ENCODE results near the gene HSBP1L1. TPM values are rescaled to one million over a fixed set of nuclear protein-coding genes. Genes with fewer than 3 reads are reported as not detected.

Gene HSBP1L1
- total RNA-seq, 2 experiments from 2014 or later = 42.6 to 42.7 TPM

- no peaks in the 10 kb centered on the region for H3K27me3 ChIP-seq (ENCODE audit: control insufficient read depth in 1 of 2, insufficient read depth in 2 of 2, low read length in 2 of 2)
- Mint-ChIP-seq H3K4me1 (ENCODE audit: low read depth) (peaks cover 5% of the 10 kb centered on the region), H3K4me3 (no peak overlapping the region), H3K27ac (no peak overlapping the region), H3K36me3 (ENCODE audit: low read depth) (peaks cover 92% of the 10 kb centered on the region), H3K27me3 (no peaks in the 10 kb centered on the region), H3K9me3 (peaks cover 25% of the 10 kb centered on the region)
- no peak overlapping the region for H3K4me3 ChIP-seq (ENCODE audit: low read length)
- peaks cover 27 to 32% of the 10 kb centered on the region in 2 experiments for H3K9me3 ChIP-seq (ENCODE audit: control insufficient read depth in 1 of 2, insufficient read depth in 1 of 2, low read length in 2 of 2)
- intact Hi-C loops (cut with DNase I, micrococcal nuclease) = no loop called here
- ChIA-PET POLR2A (no interaction called here), CTCF (no interaction called here)
- no peak overlapping the region for H3K27ac ChIP-seq (ENCODE audit: low read depth in 1 of 2, low read length in 2 of 2)
- no peak for ATAC-seq (ENCODE audit: poor library complexity)
- H3K36me3 ChIP-seq (ENCODE audit: insufficient read depth, low read length) = peaks cover 33% of the 10 kb centered on the region
- peak in 2 of 14 experiments; percentile 1 to 26 for DNase-seq
- peaks cover 3% of the 10 kb centered on the region for H3K4me1 ChIP-seq (ENCODE audit: insufficient read depth, low read length)
- TF ChIP-seq, protein P1, sequence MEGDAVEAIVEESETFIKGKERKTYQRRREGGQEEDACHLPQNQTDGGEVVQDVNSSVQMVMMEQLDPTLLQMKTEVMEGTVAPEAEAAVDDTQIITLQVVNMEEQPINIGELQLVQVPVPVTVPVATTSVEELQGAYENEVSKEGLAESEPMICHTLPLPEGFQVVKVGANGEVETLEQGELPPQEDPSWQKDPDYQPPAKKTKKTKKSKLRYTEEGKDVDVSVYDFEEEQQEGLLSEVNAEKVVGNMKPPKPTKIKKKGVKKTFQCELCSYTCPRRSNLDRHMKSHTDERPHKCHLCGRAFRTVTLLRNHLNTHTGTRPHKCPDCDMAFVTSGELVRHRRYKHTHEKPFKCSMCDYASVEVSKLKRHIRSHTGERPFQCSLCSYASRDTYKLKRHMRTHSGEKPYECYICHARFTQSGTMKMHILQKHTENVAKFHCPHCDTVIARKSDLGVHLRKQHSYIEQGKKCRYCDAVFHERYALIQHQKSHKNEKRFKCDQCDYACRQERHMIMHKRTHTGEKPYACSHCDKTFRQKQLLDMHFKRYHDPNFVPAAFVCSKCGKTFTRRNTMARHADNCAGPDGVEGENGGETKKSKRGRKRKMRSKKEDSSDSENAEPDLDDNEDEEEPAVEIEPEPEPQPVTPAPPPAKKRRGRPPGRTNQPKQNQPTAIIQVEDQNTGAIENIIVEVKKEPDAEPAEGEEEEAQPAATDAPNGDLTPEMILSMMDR (IDR thresholded peaks at IDR 0.05) = no peak
Measured at GRCh38 chr18:79928563-79928960, 35.9 kb upstream of the HSBP1L1 start.

DNA sequence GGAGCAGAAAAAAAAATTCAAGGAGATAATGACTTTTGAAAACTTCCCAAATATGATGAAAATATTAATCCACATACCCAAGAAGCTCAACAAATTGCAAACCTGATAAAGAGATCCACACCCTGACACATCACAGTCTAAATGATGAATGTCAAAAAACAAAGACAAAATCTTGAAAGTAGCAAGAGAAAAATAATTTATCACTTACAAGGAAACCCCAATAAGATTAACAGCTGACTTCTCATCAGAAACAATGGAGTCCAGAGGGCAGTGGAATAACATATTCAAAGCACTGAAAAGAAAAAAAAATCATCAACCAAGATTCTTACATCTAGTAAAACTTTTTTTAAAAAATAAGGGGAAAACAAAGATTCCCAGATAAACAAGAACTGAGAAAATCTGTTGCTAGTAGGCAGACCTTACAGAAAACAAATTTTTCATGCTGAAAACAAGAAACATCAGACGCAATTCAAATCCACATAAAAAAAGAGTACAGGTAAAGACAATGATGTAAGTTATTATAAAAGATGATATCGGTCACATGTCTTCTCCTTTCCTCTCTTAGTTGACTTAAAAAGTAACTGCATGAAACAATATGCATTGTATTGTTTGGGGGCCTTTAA lies 34.3 kb upstream of the HSBP1L1 start:
- TF ChIP-seq, protein P1 (IDR thresholded peaks at IDR 0.05) = no peak
- peaks cover 34 to 40% of the 10 kb centered on the region in 2 experiments for H3K9me3 ChIP-seq (ENCODE audit: control insufficient read depth in 1 of 2, insufficient read depth in 1 of 2, low read length in 2 of 2)
- no peak for ATAC-seq (ENCODE audit: poor library complexity)
- peaks cover 5% of the 10 kb centered on the region for H3K4me1 Mint-ChIP-seq (ENCODE audit: low read depth)
- H3K27me3 ChIP-seq (ENCODE audit: control insufficient read depth in 1 of 2, insufficient read depth in 2 of 2, low read length in 2 of 2) = no peaks in the 10 kb centered on the region
- H3K4me1 ChIP-seq (ENCODE audit: insufficient read depth, low read length) = peaks cover 3% of the 10 kb centered on the region
- H3K4me3 ChIP-seq (ENCODE audit: low read length) = no peak overlapping the region
- no peak for DNase-seq
- POLR2A ChIA-PET = interaction anchor here (1.2 kb wide), 1 partner anchor 58 kb away, joined by 3 read pairs; no protein-coding TSS in a partner anchor
- H3K27me3 Mint-ChIP-seq = no peaks in the 10 kb centered on the region
- H3K4me3 Mint-ChIP-seq = no peak overlapping the region
- intact Hi-C loops (cut with DNase I, micrococcal nuclease) = no loop called here
- H3K36me3 ChIP-seq (ENCODE audit: insufficient read depth, low read length) = peaks cover 38% of the 10 kb centered on the region
- CTCF ChIA-PET = interaction anchor here (1.3 kb wide), 1 partner anchor 21 kb away, joined by 3 read pairs; the partner anchor contains the start of gene SLC66A2
- peaks cover 97% of the 10 kb centered on the region for H3K36me3 Mint-ChIP-seq (ENCODE audit: low read depth)
- no peak overlapping the region for H3K27ac Mint-ChIP-seq
- H3K9me3 Mint-ChIP-seq = peaks cover 27% of the 10 kb centered on the region
- no peak overlapping the region for H3K27ac ChIP-seq (ENCODE audit: low read depth in 1 of 2, low read length in 2 of 2)

DNA sequence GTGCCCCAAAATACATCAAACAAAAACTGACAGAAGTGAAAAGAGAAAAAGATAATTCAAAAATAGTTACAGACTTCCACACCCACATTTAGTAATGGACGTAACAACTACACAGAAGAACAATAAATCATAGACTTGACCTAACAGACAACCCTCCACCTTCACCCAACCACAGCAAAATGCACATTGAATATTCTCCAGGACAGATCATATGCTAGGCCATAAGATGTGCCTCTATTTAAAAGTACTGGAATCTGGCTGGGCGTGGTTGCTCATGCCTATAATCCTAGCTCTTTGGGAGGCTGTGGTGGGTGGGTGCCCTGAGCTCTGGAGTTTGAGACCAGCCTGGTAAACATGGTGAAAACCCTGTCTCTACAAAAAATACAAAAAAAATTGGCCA lies 33.0 kb upstream of the HSBP1L1 start:
- no peak for ATAC-seq (ENCODE audit: poor library complexity)
- peaks cover 97% of the 10 kb centered on the region for H3K36me3 Mint-ChIP-seq (ENCODE audit: low read depth)
- Histone ChIP-seq H3K9me3 (ENCODE audit: control insufficient read depth in 1 of 2, insufficient read depth in 1 of 2, low read length in 2 of 2) (peaks cover 40 to 45% of the 10 kb centered on the region in 2 experiments), H3K4me3 (ENCODE audit: low read length) (no peak overlapping the region), H3K4me1 (ENCODE audit: insufficient read depth, low read length) (peaks cover 3% of the 10 kb centered on the region), H3K27me3 (ENCODE audit: control insufficient read depth in 1 of 2, insufficient read depth in 2 of 2, low read length in 2 of 2) (no peaks in the 10 kb centered on the region), H3K27ac (ENCODE audit: low read depth in 1 of 2, low read length in 2 of 2) (no peak overlapping the region), H3K36me3 (ENCODE audit: insufficient read depth, low read length) (peaks cover 43% of the 10 kb centered on the region)
- H3K27me3 Mint-ChIP-seq = no peaks in the 10 kb centered on the region
- H3K27ac Mint-ChIP-seq = no peak overlapping the region
- H3K4me3 Mint-ChIP-seq = no peak overlapping the region
- peaks cover 27% of the 10 kb centered on the region for H3K9me3 Mint-ChIP-seq
- POLR2A ChIA-PET = no interaction called here
- intact Hi-C loops (cut with DNase I, micrococcal nuclease) = no loop called here
- TF ChIP-seq, protein P1 (IDR thresholded peaks at IDR 0.05) = no peak
- DNase-seq = no peak
- peaks cover 5% of the 10 kb centered on the region for H3K4me1 Mint-ChIP-seq (ENCODE audit: low read depth)
- CTCF ChIA-PET = no interaction called here
